Mammary epithelial cell (primary cell): ENCODE measurements around the gene TXNDC5.

Source experiments
- CTCF ChIP-seq, 2 donors: IDR thresholded peaks in 1 of 2; conservative IDR thresholded peaks in 1 of 2; 2 replicates each; pipeline ENCODE4 v1.5.1; 2011 to 2012; ENCODE audit warnings: inconsistent platforms in 2 of 2, low read length in 2 of 2, mild to moderate bottlenecking in 2 of 2, control low read depth in 1 of 2, low read depth in 1 of 2; ENCODE audit not compliant: insufficient read depth in 1 of 2; ENCODE audit errors: extremely low read depth in 1 of 2
- EZH2 ChIP-seq: IDR thresholded peaks from 2 replicates; pipeline ENCODE4 v1.6.1; 2012; ENCODE audit warnings: low read length, inconsistent platforms, borderline replicate concordance

GRCh38 chr6:7888587-7889357, 21.8 kb downstream of the TXNDC5 start:
- TF ChIP-seq EZH2: no peak
- TF ChIP-seq CTCF (conservative IDR thresholded peaks at IDR 0.05 in 1 of 2, IDR thresholded peaks at IDR 0.05 in 1 of 2; ENCODE audit: extremely low read depth in 1 of 2, insufficient read depth in 1 of 2, low read depth in 1 of 2, low read length in 2 of 2): no peak
